Measurements from ENCODE around the gene CPSF3. TPM values are rescaled to one million over a fixed set of nuclear protein-coding genes. Genes with fewer than 3 reads are reported as not detected.
"Not testable (repeated sequence)": the region's sequence is repeated elsewhere in the genome, so short reads cannot be mapped to it uniquely, and the experiment has no call there.

Gene CPSF3
- total RNA-seq, 4 donors from 2014 or later = 18.6 to 43.9 (median 25.0) TPM

DNA sequence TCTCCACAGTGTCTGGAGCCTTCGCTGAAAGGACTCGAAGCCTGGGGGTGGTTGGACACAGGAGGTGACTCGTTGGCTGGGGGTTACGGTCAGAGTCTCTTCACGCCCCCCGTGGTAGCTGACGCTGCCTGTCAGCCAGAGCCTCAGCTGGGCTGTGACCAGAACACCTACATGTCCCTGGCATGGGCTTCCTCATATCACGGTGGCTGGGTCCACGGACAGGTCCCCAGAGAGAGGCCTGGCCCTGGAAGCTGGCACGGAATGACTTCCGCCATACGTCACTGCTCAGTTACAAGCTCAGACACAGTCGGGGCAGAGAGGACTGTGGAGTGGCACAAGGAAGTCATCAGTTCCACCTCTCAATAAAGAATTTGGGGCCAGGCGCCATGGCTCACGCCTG lies 28.6 kb upstream of the CPSF3 start:
- Histone ChIP-seq H3K4me1 (peaks cover 0 to 39% (median 32%) of the 10 kb centered on the region in 4 donors), H3K9me3 (no peaks in the 10 kb centered on the region), H3K27ac (peak overlapping the region in 1 of 4 donors; percentile 16), H3K27me3 (no peaks in the 10 kb centered on the region), H3K36me3 (peaks cover 0 to 42% (median 3%) of the 10 kb centered on the region in 3 donors), H3K4me3 (no peak overlapping the region)
- WGBS, 2 donors = 91 to 95% methylated on average over 15 of the region's 15 CpGs
- DNase-seq (ENCODE audit: low spot score in 2 of 2) = peak in 1 of 2 donors; percentile 6
- no peak for TF ChIP-seq EP300 (IDR thresholded peaks at IDR 0.05)
- TF ChIP-seq, protein P1, sequence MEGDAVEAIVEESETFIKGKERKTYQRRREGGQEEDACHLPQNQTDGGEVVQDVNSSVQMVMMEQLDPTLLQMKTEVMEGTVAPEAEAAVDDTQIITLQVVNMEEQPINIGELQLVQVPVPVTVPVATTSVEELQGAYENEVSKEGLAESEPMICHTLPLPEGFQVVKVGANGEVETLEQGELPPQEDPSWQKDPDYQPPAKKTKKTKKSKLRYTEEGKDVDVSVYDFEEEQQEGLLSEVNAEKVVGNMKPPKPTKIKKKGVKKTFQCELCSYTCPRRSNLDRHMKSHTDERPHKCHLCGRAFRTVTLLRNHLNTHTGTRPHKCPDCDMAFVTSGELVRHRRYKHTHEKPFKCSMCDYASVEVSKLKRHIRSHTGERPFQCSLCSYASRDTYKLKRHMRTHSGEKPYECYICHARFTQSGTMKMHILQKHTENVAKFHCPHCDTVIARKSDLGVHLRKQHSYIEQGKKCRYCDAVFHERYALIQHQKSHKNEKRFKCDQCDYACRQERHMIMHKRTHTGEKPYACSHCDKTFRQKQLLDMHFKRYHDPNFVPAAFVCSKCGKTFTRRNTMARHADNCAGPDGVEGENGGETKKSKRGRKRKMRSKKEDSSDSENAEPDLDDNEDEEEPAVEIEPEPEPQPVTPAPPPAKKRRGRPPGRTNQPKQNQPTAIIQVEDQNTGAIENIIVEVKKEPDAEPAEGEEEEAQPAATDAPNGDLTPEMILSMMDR (IDR thresholded peaks at IDR 0.05) = no peak
- no peak for TF ChIP-seq POLR2A (IDR thresholded peaks at IDR 0.05)

DNA sequence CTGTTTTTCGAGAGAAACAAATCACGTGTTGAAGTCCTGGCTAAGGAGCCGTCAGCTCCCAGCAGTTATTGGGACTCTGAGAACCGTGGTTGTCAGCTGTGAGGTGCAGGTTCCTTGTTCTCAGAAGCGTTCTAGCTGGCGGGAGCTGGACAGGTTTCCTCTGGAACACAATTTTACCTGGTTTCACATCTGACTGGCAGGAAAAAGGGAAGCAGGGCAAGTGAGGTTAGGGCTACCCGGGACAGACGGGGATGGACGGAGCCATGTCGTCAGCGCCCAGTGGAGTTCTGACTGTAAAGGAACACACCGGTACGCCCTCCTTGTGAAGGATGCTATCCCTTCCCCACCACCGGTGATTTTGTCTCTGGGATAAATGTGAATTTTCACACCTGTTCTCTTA lies 26.3 kb upstream of the CPSF3 start:
- Histone ChIP-seq H3K9me3 (no peaks in the 10 kb centered on the region), H3K36me3 (peaks cover 0 to 48% (median 3%) of the 10 kb centered on the region in 3 donors)
- 79 to 88% methylated on average over 14 of the region's 14 CpGs for WGBS, 2 donors

DNA sequence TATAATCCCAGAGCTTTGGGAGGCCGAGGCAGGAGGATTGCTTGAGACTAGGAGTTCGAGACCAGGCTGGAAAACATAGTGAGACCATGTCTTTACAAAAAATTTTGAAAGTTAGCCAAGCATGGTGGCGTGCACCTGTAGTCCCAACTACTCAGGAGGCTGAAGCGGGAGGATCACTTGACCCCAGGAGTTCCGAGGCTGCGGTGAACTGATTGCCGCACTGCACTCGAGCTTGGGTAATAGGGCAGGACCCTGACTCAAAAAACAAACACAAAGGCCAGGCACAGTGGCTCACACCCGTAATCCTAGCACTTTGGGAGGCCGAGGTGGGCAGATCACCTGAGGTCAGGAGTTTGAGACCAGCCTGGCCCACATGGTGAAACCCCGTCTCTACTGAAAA lies 25.2 kb upstream of the CPSF3 start:
- Histone ChIP-seq H3K36me3 (peaks cover 0 to 57% (median 3%) of the 10 kb centered on the region in 3 donors), H3K4me1 (peaks cover 0 to 31% (median 23%) of the 10 kb centered on the region in 4 donors), H3K27ac (peak overlapping the region; percentile 39 to 93 (median 83))
- WGBS, 2 donors = 92 to 97% methylated on average over 11 of the region's 11 CpGs
- H3K27me3 ChIP-seq; H3K9me3 ChIP-seq; DNase-seq (ENCODE audit: low spot score in 2 of 2); H3K4me3 ChIP-seq: not testable (repeated sequence)

More for the DNA sequence above, 26.3 kb upstream of the CPSF3 start:
- no peak for DNase-seq (ENCODE audit: low spot score in 2 of 2)
- Histone ChIP-seq H3K4me3 (no peak overlapping the region), H3K27me3 (no peaks in the 10 kb centered on the region), H3K27ac (peak overlapping the region in 2 of 4 donors; percentile 13 to 67), H3K4me1 (peaks cover 0 to 37% (median 30%) of the 10 kb centered on the region in 4 donors)
- no peak for TF ChIP-seq EP300 (IDR thresholded peaks at IDR 0.05)
- no peak for TF ChIP-seq POLR2A (IDR thresholded peaks at IDR 0.05)
- TF ChIP-seq, protein P1 (IDR thresholded peaks at IDR 0.05) = no peak

DNA sequence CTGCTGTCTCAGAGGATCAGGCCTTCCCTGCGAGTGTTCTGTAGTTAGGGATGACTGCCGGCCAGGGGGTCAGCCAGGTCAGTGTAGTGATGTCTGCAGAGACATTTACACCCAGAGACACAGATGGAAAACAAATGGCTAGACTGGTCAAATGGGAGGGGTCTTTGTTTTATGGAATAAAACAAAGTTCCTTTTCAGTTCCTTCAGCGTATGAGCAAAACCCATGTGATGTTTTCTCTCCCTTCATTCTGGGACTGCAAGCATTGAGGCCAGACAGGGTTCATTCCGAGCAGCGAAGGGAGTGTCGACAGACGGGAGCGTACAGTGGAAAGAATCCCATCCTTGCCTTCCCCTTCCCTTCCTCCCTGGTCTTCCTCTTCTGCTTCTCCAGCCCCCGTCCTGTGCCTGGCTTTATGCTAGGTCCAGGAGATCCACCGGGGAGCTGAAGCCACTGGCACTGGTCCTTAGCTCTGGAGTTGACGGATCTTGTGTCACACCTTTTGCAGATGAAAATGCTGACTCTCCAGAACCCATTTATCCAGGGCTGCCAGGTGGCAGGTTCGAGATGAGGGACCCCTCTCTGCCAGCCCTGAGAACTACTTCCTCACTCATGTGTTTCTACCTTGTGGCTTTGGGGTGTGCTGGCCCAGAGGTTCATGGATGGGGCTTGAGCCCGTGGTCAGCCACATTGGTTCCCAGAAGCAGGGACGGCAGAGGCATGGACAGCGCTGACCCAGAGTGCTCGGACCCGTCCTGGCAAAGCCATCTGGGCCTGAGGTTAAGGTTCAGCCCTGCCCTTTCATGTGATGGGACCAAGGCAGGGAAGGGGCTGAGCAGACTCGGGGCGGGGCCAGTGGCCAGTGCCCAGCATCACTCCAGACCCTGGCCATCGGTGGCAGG lies 24.3 kb upstream of the CPSF3 start:
- Histone ChIP-seq H3K36me3 (peaks cover 0 to 57% (median 3%) of the 10 kb centered on the region in 3 donors), H3K27me3 (no peaks in the 10 kb centered on the region), H3K9me3 (no peaks in the 10 kb centered on the region), H3K4me3 (no peak overlapping the region), H3K4me1 (peaks cover 0 to 34% (median 20%) of the 10 kb centered on the region in 4 donors), H3K27ac (peak overlapping the region; percentile 46 to 93 (median 83))
- 38 to 45% methylated on average over 20 of the region's 20 CpGs for WGBS, 2 donors
- DNase-seq (ENCODE audit: low spot score in 2 of 2) = peak; percentile 52 to 69
- TF ChIP-seq, protein P1 (IDR thresholded peaks at IDR 0.05) = no peak
- TF ChIP-seq EP300 (IDR thresholded peaks at IDR 0.05) (peak; percentile 77 to 92), POLR2A (IDR thresholded peaks at IDR 0.05) (peak in 1 of 2 donors; percentile 37)

DNA sequence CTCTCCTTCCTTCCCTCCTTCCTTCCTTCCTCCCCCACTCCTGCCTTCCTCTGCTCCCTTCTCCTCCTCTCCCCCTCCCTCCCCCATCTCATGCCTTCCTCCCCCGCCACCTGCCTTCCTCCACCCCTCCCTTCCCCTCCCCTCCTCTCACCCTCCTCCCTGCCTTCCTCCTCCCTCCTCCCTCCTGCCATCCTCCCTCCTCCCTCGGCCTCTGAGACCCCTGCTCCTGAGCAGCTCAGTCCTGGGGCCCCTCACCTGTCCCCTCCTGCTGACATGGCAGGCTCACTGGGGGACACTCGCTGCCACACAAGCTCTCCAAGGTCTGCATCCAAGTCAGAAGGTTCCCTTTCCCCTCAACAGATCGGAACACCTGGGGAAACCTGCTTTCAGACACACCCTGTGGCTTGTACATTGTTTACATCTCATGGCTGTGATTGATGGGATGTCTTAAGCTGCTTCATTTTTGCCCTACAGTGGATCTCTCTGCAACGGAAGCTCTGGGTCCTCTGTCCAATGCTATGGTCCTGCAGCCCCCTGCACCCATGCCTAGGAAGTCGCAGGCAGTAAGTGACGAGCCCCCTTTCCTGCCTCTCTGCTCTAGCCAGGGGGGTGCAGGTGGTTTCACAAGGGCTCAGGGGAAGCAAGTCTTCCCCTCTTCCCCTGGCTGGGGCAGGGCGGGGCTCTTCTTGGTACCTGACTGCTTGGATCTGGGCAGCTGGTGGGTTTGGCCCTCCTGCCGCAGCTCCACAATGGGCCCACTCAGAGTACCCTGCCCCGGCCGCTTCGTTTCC lies 23.0 kb upstream of the CPSF3 start:
- H3K4me3 ChIP-seq = no peak overlapping the region
- WGBS, 2 donors = 86 to 88% methylated on average over 11 of the region's 12 CpGs
- H3K4me1 ChIP-seq = peaks cover 0 to 38% (median 20%) of the 10 kb centered on the region in 4 donors
- peak overlapping the region in 3 of 4 donors; percentile 46 to 91 (median 50) for H3K27ac ChIP-seq
- H3K27me3 ChIP-seq = no peaks in the 10 kb centered on the region
- no peak for DNase-seq (ENCODE audit: low spot score in 2 of 2)
- H3K9me3 ChIP-seq = no peaks in the 10 kb centered on the region
- TF ChIP-seq EP300 (IDR thresholded peaks at IDR 0.05) = no peak
- peaks cover 0 to 47% (median 3%) of the 10 kb centered on the region in 3 donors for H3K36me3 ChIP-seq
